ENCODE results near the gene TAF11L2. TPM values are rescaled to one million over a fixed set of nuclear protein-coding genes. Genes with fewer than 3 reads are reported as not detected.
"Not testable (repeated sequence)": the region's sequence is repeated elsewhere in the genome, so short reads cannot be mapped to it uniquely, and the experiment has no call there.

Gene TAF11L2
- not detected for total RNA-seq
- polyA plus RNA-seq (2013, experiment 1 of 2) = not detected
- not detected for polyA plus RNA-seq (2013, experiment 2 of 2)
- 0 to 0.06 (median 0) reads per million in 172 experiments for total RNA-seq

GRCh38 chr5:17497931-17498330 lies at the start of gene TAF11L2:
Gene TAF11L2, plus strand, starts transcription at chr5:17498231.
- CTCF ChIA-PET; H3K9me3 ChIP-seq (ENCODE audit: control insufficient read depth in 1 of 2, insufficient read depth in 1 of 2, low read length in 2 of 2); H3K4me3 ChIP-seq (ENCODE audit: low read length); H3K4me3 Mint-ChIP-seq; H3K27ac ChIP-seq (ENCODE audit: low read depth in 1 of 2, low read length in 2 of 2); ATAC-seq (ENCODE audit: poor library complexity); H3K9me3 Mint-ChIP-seq; H3K4me1 Mint-ChIP-seq (ENCODE audit: low read depth); H3K27ac Mint-ChIP-seq; H3K36me3 ChIP-seq (ENCODE audit: insufficient read depth, low read length); DNase-seq; H3K36me3 Mint-ChIP-seq (ENCODE audit: low read depth); intact Hi-C loops (cut with DNase I, micrococcal nuclease); POLR2A ChIA-PET; H3K27me3 ChIP-seq (ENCODE audit: control insufficient read depth in 1 of 2, insufficient read depth in 2 of 2, low read length in 2 of 2); H3K4me1 ChIP-seq (ENCODE audit: insufficient read depth, low read length); H3K27me3 Mint-ChIP-seq: not testable (repeated sequence)

- no peaks in the 10 kb centered on the region for H3K27me3 ChIP-seq (ENCODE audit: control insufficient read depth in 1 of 2, insufficient read depth in 2 of 2, low read length in 2 of 2)
- POLR2A ChIA-PET = no interaction called here
- H3K36me3 Mint-ChIP-seq (ENCODE audit: low read depth) = no peaks in the 10 kb centered on the region
- no peak overlapping the region for H3K27ac Mint-ChIP-seq
- H3K4me1 Mint-ChIP-seq (ENCODE audit: low read depth) = no peaks in the 10 kb centered on the region
- H3K4me1 ChIP-seq (ENCODE audit: insufficient read depth, low read length) = no peaks in the 10 kb centered on the region
- ATAC-seq (ENCODE audit: poor library complexity) = no peak
- no peaks in the 10 kb centered on the region for H3K27me3 Mint-ChIP-seq
- H3K9me3 ChIP-seq (ENCODE audit: control insufficient read depth in 1 of 2, insufficient read depth in 1 of 2, low read length in 2 of 2) = peaks cover 0 to 3% of the 10 kb centered on the region in 2 experiments
- intact Hi-C loops (cut with DNase I, micrococcal nuclease) = no loop called here
- peaks cover 14% of the 10 kb centered on the region for H3K9me3 Mint-ChIP-seq
- H3K4me3 Mint-ChIP-seq = no peak overlapping the region
- H3K4me3 ChIP-seq (ENCODE audit: low read length) = no peak overlapping the region
- TF ChIP-seq CTCF (IDR thresholded peaks at IDR 0.05) = no peak
- DNase-seq = no peak
- H3K36me3 ChIP-seq (ENCODE audit: insufficient read depth, low read length) = no peaks in the 10 kb centered on the region
- CTCF ChIA-PET = no interaction called here
- H3K27ac ChIP-seq (ENCODE audit: low read depth in 1 of 2, low read length in 2 of 2) = no peak overlapping the region
Observed at GRCh38 chr5:17448877-17449276, 49.2 kb upstream of the TAF11L2 start.

- intact Hi-C loops (cut with DNase I, micrococcal nuclease) = no loop called here
- ChIA-PET POLR2A (no interaction called here), CTCF (no interaction called here)
- Histone ChIP-seq H3K27ac (ENCODE audit: low read depth in 1 of 2, low read length in 2 of 2) (no peak overlapping the region), H3K36me3 (ENCODE audit: insufficient read depth, low read length) (no peaks in the 10 kb centered on the region), H3K4me1 (ENCODE audit: insufficient read depth, low read length) (no peaks in the 10 kb centered on the region), H3K27me3 (ENCODE audit: control insufficient read depth in 1 of 2, insufficient read depth in 2 of 2, low read length in 2 of 2) (no peaks in the 10 kb centered on the region), H3K4me3 (ENCODE audit: low read length) (no peak overlapping the region), H3K9me3 (ENCODE audit: control insufficient read depth in 1 of 2, insufficient read depth in 1 of 2, low read length in 2 of 2) (peaks cover 0 to 3% of the 10 kb centered on the region in 2 experiments)
- no peak overlapping the region for H3K27ac Mint-ChIP-seq
- H3K9me3 Mint-ChIP-seq = peaks cover 21% of the 10 kb centered on the region
- DNase-seq (no peak), ATAC-seq (ENCODE audit: poor library complexity) (no peak)
- H3K4me3 Mint-ChIP-seq = no peak overlapping the region
- no peak for TF ChIP-seq CTCF (IDR thresholded peaks at IDR 0.05)
- H3K36me3 Mint-ChIP-seq (ENCODE audit: low read depth) = no peaks in the 10 kb centered on the region
- H3K4me1 Mint-ChIP-seq (ENCODE audit: low read depth) = no peaks in the 10 kb centered on the region
- H3K27me3 Mint-ChIP-seq = no peaks in the 10 kb centered on the region
Observed at GRCh38 chr5:17452936-17453335, 45.1 kb upstream of the TAF11L2 start.

- Histone ChIP-seq H3K4me1 (ENCODE audit: insufficient read depth, low read length) (no peaks in the 10 kb centered on the region), H3K27me3 (ENCODE audit: control insufficient read depth in 1 of 2, insufficient read depth in 2 of 2, low read length in 2 of 2) (no peaks in the 10 kb centered on the region), H3K4me3 (ENCODE audit: low read length) (no peak overlapping the region), H3K9me3 (ENCODE audit: control insufficient read depth in 1 of 2, insufficient read depth in 1 of 2, low read length in 2 of 2) (peaks cover 0 to 1% of the 10 kb centered on the region in 2 experiments), H3K27ac (ENCODE audit: low read depth in 1 of 2, low read length in 2 of 2) (no peak overlapping the region), H3K36me3 (ENCODE audit: insufficient read depth, low read length) (no peaks in the 10 kb centered on the region)
- no peak for TF ChIP-seq CTCF (IDR thresholded peaks at IDR 0.05)
- CTCF ChIA-PET = no interaction called here
- intact Hi-C loops (cut with DNase I, micrococcal nuclease) = no loop called here
- Mint-ChIP-seq H3K27me3 (no peaks in the 10 kb centered on the region), H3K4me3 (no peak overlapping the region), H3K36me3 (ENCODE audit: low read depth) (no peaks in the 10 kb centered on the region), H3K4me1 (ENCODE audit: low read depth) (no peaks in the 10 kb centered on the region), H3K27ac (no peak overlapping the region), H3K9me3 (peaks cover 22% of the 10 kb centered on the region)
- POLR2A ChIA-PET = no interaction called here
- no peak for ATAC-seq (ENCODE audit: poor library complexity)
- peak in 1 of 14 experiments; percentile 1 for DNase-seq
Observed at GRCh38 chr5:17455942-17456341, 42.1 kb upstream of the TAF11L2 start.
